Right lobe of liver (tissue), 4 donors: ENCODE measurements around the gene USO1.

Experiments
- CTCF ChIP-seq, 4 donors: fragments of 200-600 bp in 3 of 4; fragments of 450-650 bp in 1 of 4; IDR thresholded peaks; one replicate each; pipeline versions ENCODE4 v1.5.1 to v1.8.0; 2016 to 2022; ENCODE audit warnings: antibody characterized with exemption in 4 of 4, mild to moderate bottlenecking in 2 of 4
- POLR2A ChIP-seq: fragments of 450-650 bp; IDR thresholded peaks from one replicate; pipeline ENCODE4 v1.6.1; 2017; ENCODE audit warnings: antibody characterized with exemption, mild to moderate bottlenecking
- donor health status: DM: no; HTN: no; CAD: no.
- donor health status: DM: no; HTN: no; CAD: no.
- donor health status: DM: no; HTN: yes; CAD: no.

DNA sequence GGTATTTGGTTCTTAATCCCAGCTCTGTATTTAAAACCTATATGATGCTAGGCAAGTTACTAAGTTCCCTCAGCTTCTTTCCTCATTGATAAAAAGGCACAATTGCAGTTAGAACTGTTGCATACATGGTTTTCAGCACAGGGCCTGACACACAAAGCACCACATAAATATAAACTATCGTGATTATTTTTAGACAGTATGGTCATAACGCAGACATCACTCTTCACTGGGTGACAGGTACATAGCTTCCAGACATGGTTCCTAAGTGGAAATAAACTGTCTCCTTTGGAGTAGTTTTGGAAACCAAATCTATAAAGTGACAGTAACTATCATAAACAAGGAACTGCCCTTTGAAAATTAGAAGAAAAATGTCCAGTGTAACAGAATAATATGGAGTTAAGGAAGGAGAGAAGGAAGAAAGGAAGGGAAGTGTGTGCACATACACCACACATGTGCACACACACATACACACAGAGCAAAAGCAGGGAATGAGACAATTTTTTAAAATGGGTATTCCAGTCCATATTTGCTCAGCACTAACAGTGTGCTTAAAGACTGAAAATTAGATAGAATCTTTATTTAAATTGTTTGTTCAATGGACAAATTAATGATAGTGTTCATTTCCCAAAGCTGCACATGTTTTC lies 38.7 kb upstream of the USO1 start:
- TF ChIP-seq POLR2A (no peak), CTCF (IDR thresholded peaks at IDR 0.05) (no peak)
